ENCODE results near the gene MED22.

The MED22 gene

DNA sequence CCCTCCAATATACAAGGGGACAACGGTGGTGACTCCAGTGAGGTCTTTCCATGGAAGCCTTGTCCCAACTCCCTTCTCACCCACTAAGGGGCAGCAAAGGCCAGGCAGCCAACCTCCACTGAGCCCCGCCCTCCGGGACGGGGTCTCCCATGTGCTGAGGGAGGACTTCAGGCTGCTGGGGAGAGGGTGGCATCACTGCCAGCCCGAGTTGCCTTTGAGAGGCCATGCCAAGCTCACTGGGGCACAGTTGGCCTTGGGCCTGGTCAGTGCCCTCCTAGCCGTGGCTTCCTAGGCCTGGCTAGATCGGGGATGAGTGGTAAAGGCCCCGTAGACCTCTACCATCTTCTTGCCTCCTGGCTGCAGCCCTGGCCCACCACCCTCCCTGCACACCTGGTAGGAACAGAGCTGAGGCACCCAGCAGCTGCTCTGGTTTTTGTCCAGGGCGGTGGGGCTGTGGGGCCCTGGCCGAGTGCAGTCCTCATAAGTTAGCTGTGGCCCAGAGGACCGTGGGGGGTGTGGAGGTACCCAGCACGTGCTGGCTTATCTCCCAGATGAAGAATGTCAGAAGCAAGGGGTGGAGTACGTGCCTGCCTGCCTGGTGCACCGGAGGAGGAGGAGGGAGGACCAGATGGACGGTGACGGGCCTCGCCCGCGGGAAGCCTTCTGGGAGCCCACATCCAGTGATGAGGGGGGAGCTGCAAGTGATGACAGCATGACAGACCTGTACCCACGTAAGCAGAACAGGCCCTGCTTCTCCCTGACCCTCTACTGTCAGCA lies 11.7 kb upstream of the MED22 start:
- Histone ChIP-seq H3K9me3 (ENCODE audit: insufficient read depth, low read depth, low read length) (no peaks in the 10 kb centered on the region), H3K4ac (ENCODE audit: low read depth, low read length) (no peak overlapping the region), H3K79me2 (ENCODE audit: control insufficient read depth, insufficient read depth, low read length, poor library complexity) (peaks cover 2% of the 10 kb centered on the region), H2AK5ac (ENCODE audit: low read length) (no peak overlapping the region), H2BK120ac (ENCODE audit: insufficient read depth, low read length, poor library complexity) (no peak overlapping the region), H3K4me2 (ENCODE audit: low read length) (no peak overlapping the region), H4K91ac (ENCODE audit: low read depth, low read length) (no peak overlapping the region), H3K9ac (ENCODE audit: low read length) (peak overlapping the region; percentile 18), H2BK12ac (ENCODE audit: low read length) (no peak overlapping the region), H3K23ac (ENCODE audit: low read length) (no peak overlapping the region), H3K27ac (ENCODE audit: low read depth, low read length) (no peak overlapping the region), H3K36me3 (ENCODE audit: control insufficient read depth in 1 of 2, insufficient read depth in 2 of 2, low read length in 2 of 2) (peaks cover 60 to 68% of the 10 kb centered on the region in 2 experiments), H3K14ac (ENCODE audit: low read length) (no peak overlapping the region), H4K8ac (ENCODE audit: low read depth, low read length) (no peak overlapping the region), H2AFZ (ENCODE audit: insufficient read depth, low read length, poor library complexity) (no peak overlapping the region), H3K4me1 (ENCODE audit: control insufficient read depth in 1 of 2, insufficient read depth in 2 of 2, low read length in 2 of 2) (peaks cover 4 to 16% of the 10 kb centered on the region in 2 experiments), H3K27me3 (ENCODE audit: insufficient read depth, low read length) (no peaks in the 10 kb centered on the region), H2BK5ac (ENCODE audit: low read depth, low read length, poor library complexity) (no peak overlapping the region), H3K79me1 (ENCODE audit: low read length) (peaks cover 3% of the 10 kb centered on the region), H3K4me3 (ENCODE audit: low read depth, low read length) (peak overlapping the region; percentile 6), H3K18ac (ENCODE audit: low read length) (no peak overlapping the region), H4K12ac (ENCODE audit: low read depth, low read length) (no peak overlapping the region)
- peak; percentile 41 to 52 for DNase-seq
- WGBS (ENCODE audit: extremely low coverage, insufficient coverage, insufficient read length) = no CpG with 5 or more reads among the region's 20 CpGs

DNA sequence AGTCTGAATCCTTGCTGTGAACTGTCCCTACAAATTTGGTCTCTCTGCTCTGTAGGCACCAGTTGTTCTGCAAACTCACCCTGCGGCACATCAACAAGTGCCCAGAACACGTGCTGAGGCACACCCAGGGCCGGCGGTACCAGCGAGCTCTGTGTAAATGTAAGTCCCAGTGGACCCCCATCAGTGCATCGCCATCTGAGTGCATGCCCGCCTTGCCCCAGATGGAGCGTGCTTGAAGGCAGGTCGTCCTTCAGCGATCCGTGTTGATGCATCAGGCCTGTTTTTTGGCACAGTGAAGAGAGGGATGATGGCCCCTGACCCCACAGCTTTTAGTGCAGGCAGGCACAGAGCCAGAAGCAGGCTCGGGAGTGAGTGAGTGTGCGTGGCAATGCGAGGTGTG lies 9.7 kb upstream of the MED22 start:
- Histone ChIP-seq H3K27ac (ENCODE audit: low read depth, low read length) (no peak overlapping the region), H3K4me1 (ENCODE audit: control insufficient read depth in 1 of 2, insufficient read depth in 2 of 2, low read length in 2 of 2) (peaks cover 4 to 21% of the 10 kb centered on the region in 2 experiments), H3K79me2 (ENCODE audit: control insufficient read depth, insufficient read depth, low read length, poor library complexity) (peaks cover 2% of the 10 kb centered on the region), H2AK5ac (ENCODE audit: low read length) (no peak overlapping the region), H2AFZ (ENCODE audit: insufficient read depth, low read length, poor library complexity) (no peak overlapping the region), H3K79me1 (ENCODE audit: low read length) (peaks cover 3% of the 10 kb centered on the region), H2BK120ac (ENCODE audit: insufficient read depth, low read length, poor library complexity) (no peak overlapping the region), H4K91ac (ENCODE audit: low read depth, low read length) (no peak overlapping the region), H3K18ac (ENCODE audit: low read length) (no peak overlapping the region), H3K4ac (ENCODE audit: low read depth, low read length) (no peak overlapping the region), H3K9me3 (ENCODE audit: insufficient read depth, low read depth, low read length) (no peaks in the 10 kb centered on the region), H3K23ac (ENCODE audit: low read length) (no peak overlapping the region), H4K12ac (ENCODE audit: low read depth, low read length) (no peak overlapping the region), H3K14ac (ENCODE audit: low read length) (no peak overlapping the region), H3K4me3 (ENCODE audit: low read depth, low read length) (peak overlapping the region; percentile 40), H3K36me3 (ENCODE audit: control insufficient read depth in 1 of 2, insufficient read depth in 2 of 2, low read length in 2 of 2) (peaks cover 50 to 62% of the 10 kb centered on the region in 2 experiments), H3K4me2 (ENCODE audit: low read length) (peak overlapping the region; percentile 84), H3K27me3 (ENCODE audit: insufficient read depth, low read length) (no peaks in the 10 kb centered on the region), H2BK12ac (ENCODE audit: low read length) (no peak overlapping the region), H2BK5ac (ENCODE audit: low read depth, low read length, poor library complexity) (no peak overlapping the region), H4K8ac (ENCODE audit: low read depth, low read length) (no peak overlapping the region), H3K9ac (ENCODE audit: low read length) (no peak overlapping the region)
- DNase-seq = no peak
- no CpG with 5 or more reads among the region's 14 CpGs for WGBS (ENCODE audit: extremely low coverage, insufficient coverage, insufficient read length)

DNA sequence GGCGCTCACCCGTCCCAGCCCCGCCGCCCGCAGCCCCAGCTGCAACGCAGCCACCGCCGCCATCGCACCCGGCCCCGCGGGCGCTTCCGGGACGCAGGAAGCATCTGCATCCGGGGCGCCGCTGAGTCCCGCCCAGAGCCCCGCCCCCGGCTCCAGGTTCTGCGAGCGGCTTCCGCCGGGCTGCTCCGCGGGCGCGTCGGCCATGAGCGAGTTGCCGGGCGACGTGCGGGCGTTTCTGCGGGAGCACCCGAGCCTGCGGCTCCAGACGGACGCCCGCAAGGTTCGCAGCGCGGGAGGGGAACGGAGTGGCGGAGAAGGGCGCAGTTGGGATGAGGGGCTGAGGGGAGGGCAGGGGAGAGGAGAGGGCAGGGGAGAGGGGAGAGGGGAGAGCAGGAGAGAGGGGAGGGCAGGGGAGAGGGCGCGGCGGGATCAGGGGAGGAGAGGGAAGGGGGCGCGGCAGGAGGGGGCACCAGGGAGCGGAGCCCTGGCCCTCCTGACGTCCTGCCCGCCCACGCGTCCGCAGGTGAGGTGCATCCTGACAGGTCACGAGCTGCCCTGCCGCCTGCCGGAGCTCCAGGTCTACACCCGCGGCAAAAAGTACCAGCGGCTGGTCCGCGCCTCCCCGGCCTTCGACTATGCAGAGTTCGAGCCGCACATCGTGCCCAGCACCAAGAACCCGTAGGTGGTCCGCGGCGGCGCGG lies 8.6 kb upstream of the MED22 start, which contains the start of the genes SURF1 and SURF2:
TSS of gene SURF1 (minus strand) at position 97 of the 701 bp plus-strand sequence. CDS start at position 63, 34 bp downstream.
TSS of gene SURF2 (plus strand) at position 160 of the 701 bp plus-strand sequence. CDS start at position 203, 43 bp downstream.
- peak within 1 kb of the TSS; percentile 16 for H3K4ac ChIP-seq (ENCODE audit: low read depth, low read length)
- H3K27ac ChIP-seq (ENCODE audit: low read depth, low read length) = peak within 1 kb of the TSS; percentile 58
- H3K18ac ChIP-seq (ENCODE audit: low read length) = peak within 1 kb of the TSS; percentile 80
- H3K36me3 ChIP-seq (ENCODE audit: control insufficient read depth in 1 of 2, insufficient read depth in 2 of 2, low read length in 2 of 2) = peaks cover 47 to 62% of the 10 kb centered on the region in 2 experiments
- peak; percentile 88 to 92 for DNase-seq
- H3K79me2 ChIP-seq (ENCODE audit: control insufficient read depth, insufficient read depth, low read length, poor library complexity) = peaks cover 2% of the 10 kb centered on the region
- no peak within 1 kb of the TSS for H2BK5ac ChIP-seq (ENCODE audit: low read depth, low read length, poor library complexity)
- peak within 1 kb of the TSS; percentile 81 for H4K12ac ChIP-seq (ENCODE audit: low read depth, low read length)
- peak within 1 kb of the TSS; percentile 49 for H2AK5ac ChIP-seq (ENCODE audit: low read length)
- no CpG with 5 or more reads among the region's 78 CpGs for WGBS (ENCODE audit: extremely low coverage, insufficient coverage, insufficient read length)
- no peak within 1 kb of the TSS for H3K23ac ChIP-seq (ENCODE audit: low read length)
- H3K14ac ChIP-seq (ENCODE audit: low read length) = peak within 1 kb of the TSS; percentile 81
- H3K9ac ChIP-seq (ENCODE audit: low read length) = peak within 1 kb of the TSS; percentile 87
- H3K4me2 ChIP-seq (ENCODE audit: low read length) = peak within 1 kb of the TSS; percentile 84
- peaks cover 4 to 21% of the 10 kb centered on the region in 2 experiments for H3K4me1 ChIP-seq (ENCODE audit: control insufficient read depth in 1 of 2, insufficient read depth in 2 of 2, low read length in 2 of 2)
- peak within 1 kb of the TSS; percentile 83 for H4K91ac ChIP-seq (ENCODE audit: low read depth, low read length)
- peak within 1 kb of the TSS; percentile 75 for H2AFZ ChIP-seq (ENCODE audit: insufficient read depth, low read length, poor library complexity)
- H3K27me3 ChIP-seq (ENCODE audit: insufficient read depth, low read length) = no peaks in the 10 kb centered on the region
- H3K79me1 ChIP-seq (ENCODE audit: low read length) = peaks cover 3% of the 10 kb centered on the region
- peak within 1 kb of the TSS; percentile 96 for H3K4me3 ChIP-seq (ENCODE audit: low read depth, low read length)
- H2BK12ac ChIP-seq (ENCODE audit: low read length) = no peak within 1 kb of the TSS
- peak within 1 kb of the TSS; percentile 83 for H4K8ac ChIP-seq (ENCODE audit: low read depth, low read length)
- H3K9me3 ChIP-seq (ENCODE audit: insufficient read depth, low read depth, low read length) = no peaks in the 10 kb centered on the region
- H2BK120ac ChIP-seq (ENCODE audit: insufficient read depth, low read length, poor library complexity) = peak within 1 kb of the TSS; percentile 30

DNA sequence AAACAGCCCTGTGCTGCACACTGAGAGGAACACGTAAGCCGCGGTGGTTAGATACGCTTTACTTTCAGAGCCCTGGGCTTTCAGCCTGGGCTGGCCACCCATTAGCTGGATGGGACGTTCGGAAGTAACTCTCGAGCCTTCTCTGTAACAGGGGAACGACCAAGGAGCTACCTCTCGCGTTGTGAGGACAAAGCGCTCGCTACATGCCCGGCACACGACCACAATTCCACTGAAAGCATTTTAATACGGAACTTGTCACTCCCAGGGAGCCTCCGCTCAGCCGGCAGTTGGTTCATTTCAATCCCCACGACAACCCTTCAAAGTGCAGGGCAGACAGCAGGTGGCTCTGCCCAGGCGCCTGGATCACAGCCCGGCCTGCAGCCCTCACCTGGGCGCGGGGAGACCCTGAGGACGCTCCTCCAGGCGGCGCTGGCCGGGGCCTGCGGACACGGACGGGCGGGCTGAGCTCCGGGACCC lies 8.0 kb upstream of the MED22 start:
- H2AK5ac ChIP-seq (ENCODE audit: low read length) = peak overlapping the region; percentile 49
- peaks cover 3% of the 10 kb centered on the region for H3K79me1 ChIP-seq (ENCODE audit: low read length)
- H3K23ac ChIP-seq (ENCODE audit: low read length) = no peak overlapping the region
- peak overlapping the region; percentile 87 for H3K9ac ChIP-seq (ENCODE audit: low read length)
- H4K12ac ChIP-seq (ENCODE audit: low read depth, low read length) = no peak overlapping the region
- no peaks in the 10 kb centered on the region for H3K27me3 ChIP-seq (ENCODE audit: insufficient read depth, low read length)
- H3K79me2 ChIP-seq (ENCODE audit: control insufficient read depth, insufficient read depth, low read length, poor library complexity) = peaks cover 2% of the 10 kb centered on the region
- no peak overlapping the region for H3K27ac ChIP-seq (ENCODE audit: low read depth, low read length)
- H4K91ac ChIP-seq (ENCODE audit: low read depth, low read length) = peak overlapping the region; percentile 32
- H2BK12ac ChIP-seq (ENCODE audit: low read length) = no peak overlapping the region
- H2BK120ac ChIP-seq (ENCODE audit: insufficient read depth, low read length, poor library complexity) = peak overlapping the region; percentile 30
- H3K4me1 ChIP-seq (ENCODE audit: control insufficient read depth in 1 of 2, insufficient read depth in 2 of 2, low read length in 2 of 2) = peaks cover 4 to 21% of the 10 kb centered on the region in 2 experiments
- no peak overlapping the region for H2BK5ac ChIP-seq (ENCODE audit: low read depth, low read length, poor library complexity)
- peak overlapping the region; percentile 16 for H3K4ac ChIP-seq (ENCODE audit: low read depth, low read length)
- H4K8ac ChIP-seq (ENCODE audit: low read depth, low read length) = peak overlapping the region; percentile 82
- H2AFZ ChIP-seq (ENCODE audit: insufficient read depth, low read length, poor library complexity) = peak overlapping the region; percentile 6
- peak overlapping the region; percentile 55 for H3K18ac ChIP-seq (ENCODE audit: low read length)
- peak overlapping the region; percentile 84 for H3K4me2 ChIP-seq (ENCODE audit: low read length)
- H3K4me3 ChIP-seq (ENCODE audit: low read depth, low read length) = peak overlapping the region; percentile 96
- H3K14ac ChIP-seq (ENCODE audit: low read length) = peak overlapping the region; percentile 5
- H3K36me3 ChIP-seq (ENCODE audit: control insufficient read depth in 1 of 2, insufficient read depth in 2 of 2, low read length in 2 of 2) = peaks cover 47 to 62% of the 10 kb centered on the region in 2 experiments
- WGBS (ENCODE audit: extremely low coverage, insufficient coverage, insufficient read length) = no CpG with 5 or more reads among the region's 31 CpGs
- H3K9me3 ChIP-seq (ENCODE audit: insufficient read depth, low read depth, low read length) = no peaks in the 10 kb centered on the region
- DNase-seq = peak in 1 of 2 donors; percentile 35

All from trophoblast cell (in vitro differentiated cells and primary cell).